ENCODE measurements around the gene ISM1.

Gene ISM1

DNA sequence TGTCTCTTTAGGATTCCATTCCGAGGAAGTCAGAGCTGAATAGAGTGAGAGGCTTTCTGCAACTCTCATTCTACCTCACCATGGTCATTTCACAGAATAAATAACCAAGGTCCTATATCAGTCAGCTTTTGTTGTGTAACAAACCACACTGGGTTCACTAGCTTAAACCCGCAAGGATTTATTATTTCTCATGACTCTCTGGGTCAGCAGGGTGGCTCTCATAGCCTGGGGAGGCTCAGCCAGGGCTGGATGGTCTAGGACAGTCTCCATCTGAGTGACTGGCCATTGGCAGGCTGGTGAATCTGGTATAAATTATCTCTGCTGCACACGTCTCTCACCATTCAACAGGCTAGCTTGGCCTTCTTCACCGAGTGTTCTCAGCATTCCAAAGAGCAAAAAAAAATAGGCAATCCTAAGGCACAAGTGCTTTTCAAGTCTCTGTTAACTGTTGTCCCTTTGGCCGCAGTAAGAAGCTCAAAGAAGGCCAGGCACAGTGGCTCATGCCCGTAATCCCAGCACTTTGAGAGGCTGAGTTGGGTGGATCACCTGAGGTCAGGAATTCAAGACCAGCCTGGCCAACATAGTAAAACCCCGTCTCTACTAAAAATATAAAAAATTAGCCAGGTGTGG, 39.7 kb downstream of the ISM1 start:
- Mint-ChIP-seq H3K9me3 (no peaks in the 10 kb centered on the region), H3K27me3 (no peaks in the 10 kb centered on the region), H3K4me3 (no peak overlapping the region), H3K4me1 (ENCODE audit: low read depth) (peaks cover 15% of the 10 kb centered on the region), H3K36me3 (ENCODE audit: low read depth) (no peaks in the 10 kb centered on the region), H3K27ac (no peak overlapping the region)
- no peak for DNase-seq

DNA sequence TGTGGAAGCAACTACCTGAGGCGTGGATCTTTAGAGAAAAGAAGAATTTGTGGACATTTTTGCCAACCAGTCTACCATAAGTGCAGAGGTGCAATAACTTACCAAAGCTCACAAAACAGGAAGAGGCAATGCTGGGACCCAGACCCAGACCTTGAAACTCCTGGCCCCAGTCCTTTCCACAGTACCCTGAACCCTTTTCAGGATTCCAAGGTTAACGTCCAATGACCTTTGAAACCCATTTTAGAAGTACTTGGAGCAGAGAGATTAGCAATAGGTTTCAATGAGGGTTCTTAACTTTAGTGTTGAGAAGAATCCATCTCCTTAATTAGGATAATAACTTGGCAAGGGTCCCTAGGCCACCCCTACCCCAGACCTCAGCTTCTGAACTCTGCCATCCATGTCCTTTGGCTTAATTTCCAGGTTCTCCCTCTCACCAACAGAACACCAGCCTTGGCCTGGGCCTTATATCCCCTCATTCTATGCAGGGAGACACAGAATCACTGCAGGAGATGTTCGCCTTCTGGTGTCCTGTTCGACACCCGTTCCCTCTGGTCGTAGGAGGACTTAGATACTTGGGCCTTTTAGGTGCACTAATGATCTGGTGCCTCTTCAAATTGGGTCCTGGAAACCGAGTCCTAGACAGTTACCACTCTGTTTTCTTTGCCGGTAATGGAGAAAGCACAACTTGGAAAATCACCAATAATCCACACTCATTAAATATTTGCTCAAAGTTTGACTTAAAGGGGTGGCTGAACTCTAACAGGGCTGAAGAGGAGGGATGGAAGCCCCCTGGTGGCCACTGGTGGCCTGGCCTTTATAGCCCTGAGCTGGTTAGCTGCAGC, 40.6 kb downstream of the ISM1 start:
- Mint-ChIP-seq H3K4me1 (ENCODE audit: low read depth) (peaks cover 12% of the 10 kb centered on the region), H3K27me3 (no peaks in the 10 kb centered on the region), H3K27ac (no peak overlapping the region), H3K4me3 (no peak overlapping the region), H3K36me3 (ENCODE audit: low read depth) (no peaks in the 10 kb centered on the region), H3K9me3 (no peaks in the 10 kb centered on the region)
- DNase-seq: peak; percentile 75

DNA sequence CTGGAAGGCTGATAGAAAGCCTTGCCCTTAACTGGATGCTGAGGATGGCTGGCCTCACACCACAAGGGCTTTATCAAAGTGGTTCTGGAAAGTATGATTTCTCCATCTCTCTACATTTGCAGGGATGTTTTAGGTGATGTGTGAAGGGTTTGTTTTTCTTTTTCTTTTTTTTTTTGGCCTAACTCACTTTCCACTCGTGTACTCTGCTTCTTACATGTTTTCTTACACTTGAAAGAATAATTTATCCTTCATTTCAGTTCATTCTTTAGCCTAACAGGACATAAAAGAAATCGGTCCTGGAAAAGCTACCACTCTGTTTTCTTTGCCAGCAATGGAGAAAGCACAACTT, 41.2 kb downstream of the ISM1 start:
- no peak for DNase-seq
- peaks cover 9% of the 10 kb centered on the region for H3K4me1 Mint-ChIP-seq (ENCODE audit: low read depth)
- no peak overlapping the region for H3K27ac Mint-ChIP-seq
- H3K36me3 Mint-ChIP-seq (ENCODE audit: low read depth): no peaks in the 10 kb centered on the region
- no peaks in the 10 kb centered on the region for H3K27me3 Mint-ChIP-seq
- no peak overlapping the region for H3K4me3 Mint-ChIP-seq
- no peaks in the 10 kb centered on the region for H3K9me3 Mint-ChIP-seq

DNA sequence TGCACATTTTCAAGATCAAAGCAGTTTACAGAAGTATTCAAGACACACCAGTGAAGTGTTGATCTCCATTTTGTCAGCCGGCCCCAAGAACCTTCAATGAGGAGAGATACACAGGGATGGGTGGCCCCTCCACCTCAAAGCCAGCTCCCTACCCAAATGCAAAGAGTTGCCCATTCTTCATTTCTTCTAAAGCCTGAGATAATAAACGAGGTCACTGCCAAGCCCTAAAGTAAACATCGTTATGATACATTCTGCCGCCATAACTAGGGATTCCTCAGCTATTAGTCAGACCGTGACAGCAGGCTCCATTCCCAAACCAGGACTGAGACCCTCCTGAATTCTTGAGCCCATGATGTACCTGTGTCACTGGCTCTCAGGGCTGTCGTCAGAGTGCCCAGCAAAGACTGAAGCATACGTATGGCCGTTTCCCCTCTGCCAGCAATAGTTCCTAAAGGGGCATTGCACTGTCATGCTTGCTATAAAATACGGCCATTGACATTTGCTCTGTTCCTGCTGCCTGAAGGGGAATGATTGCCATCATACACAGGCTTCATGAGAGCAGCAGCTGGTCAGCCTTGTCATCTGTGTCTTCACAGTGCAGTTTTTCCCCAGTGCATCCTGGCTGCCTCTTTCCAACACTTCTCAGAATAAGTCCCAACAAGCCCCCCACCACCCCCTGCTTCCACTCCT, 41.7 kb downstream of the ISM1 start:
- H3K9me3 Mint-ChIP-seq: no peaks in the 10 kb centered on the region

DNA sequence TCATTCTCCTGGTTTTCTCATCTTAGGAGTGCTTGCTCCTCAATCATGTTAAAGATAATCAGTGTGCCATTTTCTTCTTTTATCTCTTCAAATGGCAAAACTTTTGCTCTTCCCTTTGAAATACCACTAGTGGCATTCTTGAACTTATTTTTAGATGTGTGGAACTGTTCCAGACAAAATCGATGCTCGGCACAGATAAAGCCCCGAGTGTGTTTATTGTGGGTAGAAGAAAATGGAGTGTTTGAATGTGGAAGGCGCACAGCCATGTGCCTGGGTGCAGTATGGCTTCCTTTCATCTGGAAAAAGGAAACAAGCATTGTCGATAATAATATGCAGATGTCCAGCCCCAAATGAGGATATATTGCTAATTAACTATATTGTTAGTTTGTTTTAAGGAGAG, 42.4 kb downstream of the ISM1 start:
- H3K4me3 Mint-ChIP-seq: no peak overlapping the region
- H3K9me3 Mint-ChIP-seq: no peaks in the 10 kb centered on the region
- H3K36me3 Mint-ChIP-seq (ENCODE audit: low read depth): no peaks in the 10 kb centered on the region
- no peaks in the 10 kb centered on the region for H3K27me3 Mint-ChIP-seq
- H3K27ac Mint-ChIP-seq: no peak overlapping the region
- no peak for DNase-seq
- H3K4me1 Mint-ChIP-seq (ENCODE audit: low read depth): peaks cover 7% of the 10 kb centered on the region

More for the DNA sequence above, 41.7 kb downstream of the ISM1 start:
- DNase-seq: no peak
- Mint-ChIP-seq H3K4me3 (no peak overlapping the region), H3K27ac (no peak overlapping the region), H3K36me3 (ENCODE audit: low read depth) (no peaks in the 10 kb centered on the region), H3K27me3 (no peaks in the 10 kb centered on the region), H3K4me1 (ENCODE audit: low read depth) (peaks cover 9% of the 10 kb centered on the region)

DNA sequence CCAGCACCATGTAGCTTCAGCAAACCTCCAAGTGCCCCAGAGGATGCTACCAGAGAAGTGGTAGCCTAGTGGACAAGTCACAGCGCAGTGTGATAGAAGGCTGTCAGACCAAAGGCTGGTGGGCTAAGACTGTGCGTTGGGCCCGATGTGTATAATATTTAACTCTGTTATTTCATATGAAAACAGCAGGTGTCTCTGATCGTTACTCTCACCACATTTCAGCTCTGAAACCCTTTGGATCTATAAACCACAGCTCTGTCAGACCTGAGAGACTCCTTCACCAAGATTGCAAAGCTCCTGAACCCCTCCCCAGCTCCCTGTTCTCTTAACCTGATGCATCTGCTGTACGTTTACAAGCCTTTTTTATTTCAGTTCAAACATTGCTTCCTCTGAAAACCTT, 43.8 kb downstream of the ISM1 start:
- no peaks in the 10 kb centered on the region for H3K36me3 Mint-ChIP-seq (ENCODE audit: low read depth)
- H3K27ac Mint-ChIP-seq: no peak overlapping the region
- H3K9me3 Mint-ChIP-seq: no peaks in the 10 kb centered on the region
- peaks cover 7% of the 10 kb centered on the region for H3K4me1 Mint-ChIP-seq (ENCODE audit: low read depth)
- H3K27me3 Mint-ChIP-seq: no peaks in the 10 kb centered on the region
- H3K4me3 Mint-ChIP-seq: no peak overlapping the region
- DNase-seq: no peak

DNA sequence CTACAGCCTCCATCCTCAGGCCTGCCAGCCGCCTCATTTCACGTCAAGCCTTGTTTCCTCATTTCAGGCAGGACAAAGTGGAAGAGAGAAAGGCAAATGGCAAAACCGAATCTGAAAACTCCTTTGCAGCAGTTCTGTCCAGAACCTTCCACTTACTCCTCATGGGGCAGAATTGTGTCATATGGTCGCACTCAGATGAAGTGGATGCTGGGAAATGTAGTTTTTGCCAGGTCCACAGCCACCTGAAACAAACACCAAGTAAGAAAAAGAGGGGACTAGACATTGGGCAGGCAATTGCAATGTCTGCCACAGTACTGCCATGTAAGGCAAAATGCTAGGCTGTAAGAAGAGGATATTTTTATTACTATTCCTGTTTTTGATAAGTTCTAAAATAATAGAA, 44.9 kb downstream of the ISM1 start:
- no peaks in the 10 kb centered on the region for H3K27me3 Mint-ChIP-seq
- H3K36me3 Mint-ChIP-seq (ENCODE audit: low read depth): peaks cover under 1% of the 10 kb centered on the region
- H3K4me3 Mint-ChIP-seq: no peak overlapping the region
- no peak for DNase-seq
- H3K4me1 Mint-ChIP-seq (ENCODE audit: low read depth): peaks cover 7% of the 10 kb centered on the region
- no peaks in the 10 kb centered on the region for H3K9me3 Mint-ChIP-seq
- H3K27ac Mint-ChIP-seq: no peak overlapping the region

DNA sequence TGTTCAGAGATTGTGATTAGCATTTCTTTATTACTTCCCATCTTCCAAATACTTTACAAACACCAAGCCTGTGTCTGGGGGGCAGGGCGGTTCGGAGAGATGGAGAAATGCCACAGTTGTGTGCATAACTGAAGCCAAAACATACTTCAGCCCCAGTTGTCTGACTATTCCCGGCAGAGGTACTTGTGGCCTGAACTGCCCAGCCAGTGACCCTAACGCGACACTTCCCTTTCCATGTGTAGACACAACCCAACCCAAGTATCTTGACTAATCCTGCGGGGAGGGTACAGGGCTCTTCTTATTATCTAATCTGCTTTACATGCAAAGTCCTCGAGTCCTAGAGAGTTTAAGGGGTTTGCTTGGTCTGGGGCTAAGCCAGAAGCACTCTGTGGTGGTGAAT, 46.2 kb downstream of the ISM1 start:
- peaks cover 5% of the 10 kb centered on the region for H3K4me1 Mint-ChIP-seq (ENCODE audit: low read depth)
- peaks cover 6% of the 10 kb centered on the region for H3K36me3 Mint-ChIP-seq (ENCODE audit: low read depth)
- no peaks in the 10 kb centered on the region for H3K27me3 Mint-ChIP-seq
- no peak overlapping the region for H3K27ac Mint-ChIP-seq
- DNase-seq: no peak
- no peak overlapping the region for H3K4me3 Mint-ChIP-seq
- H3K9me3 Mint-ChIP-seq: no peaks in the 10 kb centered on the region

DNA sequence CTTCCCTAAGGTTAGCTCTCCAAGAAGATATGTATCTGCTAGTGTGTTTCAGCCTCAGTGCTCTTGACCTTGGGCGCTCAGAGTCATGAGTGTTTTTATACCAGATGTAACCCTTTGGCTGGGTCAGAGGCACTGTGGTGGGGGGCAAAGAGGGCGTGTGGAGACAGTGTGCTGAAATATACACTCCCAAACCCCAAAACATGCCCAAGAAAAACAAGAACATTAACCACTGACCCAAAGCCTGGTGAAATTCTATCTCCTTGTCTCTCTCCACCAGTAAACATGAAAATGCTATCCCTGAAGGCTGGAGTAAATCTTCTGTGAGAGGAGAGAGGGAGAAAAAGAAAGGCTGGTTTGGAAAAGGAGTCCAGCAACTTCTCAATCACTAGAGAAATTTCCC, 47.9 kb downstream of the ISM1 start:
- no peak overlapping the region for H3K27ac Mint-ChIP-seq
- peaks cover 1% of the 10 kb centered on the region for H3K4me1 Mint-ChIP-seq (ENCODE audit: low read depth)
- H3K9me3 Mint-ChIP-seq: no peaks in the 10 kb centered on the region
- no peak overlapping the region for H3K4me3 Mint-ChIP-seq
- no peaks in the 10 kb centered on the region for H3K27me3 Mint-ChIP-seq
- no peak for DNase-seq
- peaks cover 7% of the 10 kb centered on the region for H3K36me3 Mint-ChIP-seq (ENCODE audit: low read depth)

DNA sequence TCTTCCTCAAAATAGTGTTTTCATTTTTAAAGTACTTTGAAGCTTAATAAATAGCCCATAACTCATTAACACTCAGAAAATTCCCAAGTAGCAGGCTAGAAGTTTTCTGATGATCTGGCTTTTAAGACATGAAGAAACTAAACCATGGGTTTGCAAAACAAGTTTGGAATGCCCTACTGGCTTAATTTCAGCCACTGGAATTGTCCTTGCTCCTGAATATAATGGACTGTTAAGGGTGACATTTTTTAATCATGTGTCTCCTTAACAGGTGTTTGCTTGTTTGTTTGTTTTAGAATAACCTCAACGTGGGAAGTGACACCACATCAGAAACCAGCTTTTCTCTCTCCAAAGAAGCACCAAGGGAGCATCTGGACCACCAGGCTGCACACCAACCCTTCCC, 49.1 kb downstream of the ISM1 start:
- DNase-seq: no peak
- Mint-ChIP-seq H3K27ac (no peak overlapping the region), H3K4me1 (ENCODE audit: low read depth) (no peaks in the 10 kb centered on the region), H3K36me3 (ENCODE audit: low read depth) (peaks cover 7% of the 10 kb centered on the region), H3K9me3 (no peaks in the 10 kb centered on the region), H3K27me3 (no peaks in the 10 kb centered on the region), H3K4me3 (no peak overlapping the region)

DNA sequence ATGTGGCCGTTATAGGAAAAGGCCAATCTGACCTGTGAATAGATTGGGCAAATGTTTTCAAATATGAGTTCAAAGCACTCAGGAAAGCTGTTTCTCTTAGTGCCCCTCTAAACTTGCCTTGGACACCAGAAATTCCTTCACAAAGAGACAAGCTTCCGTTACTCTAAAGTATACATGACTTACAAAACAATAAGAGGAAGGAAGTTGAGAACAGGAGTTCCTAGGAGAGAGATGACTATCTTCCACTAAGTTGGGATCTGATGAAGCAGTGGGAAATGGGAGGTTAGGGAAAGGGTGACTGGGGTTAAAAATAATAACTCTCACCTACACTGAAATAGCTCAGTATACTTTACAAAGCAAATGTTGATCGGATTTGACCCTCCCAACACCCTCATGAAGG, 50.0 kb downstream of the ISM1 start:
- no peak for DNase-seq
- no peak overlapping the region for H3K4me3 Mint-ChIP-seq
- peaks cover 3% of the 10 kb centered on the region for H3K27me3 Mint-ChIP-seq
- no peaks in the 10 kb centered on the region for H3K9me3 Mint-ChIP-seq
- H3K36me3 Mint-ChIP-seq (ENCODE audit: low read depth): peaks cover 7% of the 10 kb centered on the region
- H3K4me1 Mint-ChIP-seq (ENCODE audit: low read depth): no peaks in the 10 kb centered on the region
- no peak overlapping the region for H3K27ac Mint-ChIP-seq

DNA sequence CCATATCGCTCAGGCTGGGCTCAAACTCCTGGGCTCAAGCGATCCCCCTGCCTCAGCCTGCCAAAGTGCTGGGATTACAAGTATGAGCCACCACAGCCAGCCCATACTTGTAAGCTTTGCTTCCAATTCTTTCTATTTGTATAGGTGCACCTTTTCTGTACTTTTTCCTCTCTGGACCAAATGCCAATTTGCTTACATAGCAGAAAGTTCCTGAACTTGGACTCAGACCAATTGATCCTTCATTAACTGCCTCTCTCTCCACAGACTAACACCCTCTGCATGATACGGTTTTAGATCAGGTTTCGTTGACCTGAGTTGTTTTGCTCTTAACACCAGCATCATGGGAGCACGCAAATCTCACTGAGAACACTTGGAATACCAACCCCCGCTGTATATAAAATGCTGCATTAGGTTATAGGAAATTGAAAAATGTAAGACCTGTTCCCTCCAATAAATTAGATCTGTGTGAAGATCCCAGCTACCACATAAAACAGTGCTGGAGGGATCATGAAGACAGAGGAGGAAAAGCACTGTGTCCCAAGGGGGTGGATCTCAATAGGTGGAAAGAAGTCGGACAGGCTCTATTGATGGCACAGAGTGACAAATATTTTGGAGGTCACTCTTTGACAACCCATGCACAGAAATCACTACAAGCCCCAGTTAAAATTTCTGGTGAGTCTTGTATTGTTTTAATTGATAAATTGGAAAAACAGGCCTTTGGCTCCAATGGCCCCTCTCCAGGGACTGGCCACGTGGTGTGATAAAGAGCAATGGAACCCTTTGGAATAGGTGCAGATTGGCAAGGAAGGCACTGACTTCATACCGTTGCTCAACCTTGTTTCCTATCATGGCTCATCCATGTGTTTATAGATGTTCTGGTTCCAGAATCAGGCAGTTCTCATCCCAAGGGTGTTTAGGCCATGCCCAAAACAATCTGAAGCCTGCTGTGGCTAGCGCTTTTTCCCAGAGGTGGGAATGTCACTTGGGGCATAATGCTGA, 51.2 kb downstream of the ISM1 start:
- H3K27ac Mint-ChIP-seq: no peak overlapping the region
- no peaks in the 10 kb centered on the region for H3K9me3 Mint-ChIP-seq
- no peak overlapping the region for H3K4me3 Mint-ChIP-seq
- no peaks in the 10 kb centered on the region for H3K4me1 Mint-ChIP-seq (ENCODE audit: low read depth)
- peaks cover 7% of the 10 kb centered on the region for H3K36me3 Mint-ChIP-seq (ENCODE audit: low read depth)
- no peak for DNase-seq
- H3K27me3 Mint-ChIP-seq: peaks cover 3% of the 10 kb centered on the region

DNA sequence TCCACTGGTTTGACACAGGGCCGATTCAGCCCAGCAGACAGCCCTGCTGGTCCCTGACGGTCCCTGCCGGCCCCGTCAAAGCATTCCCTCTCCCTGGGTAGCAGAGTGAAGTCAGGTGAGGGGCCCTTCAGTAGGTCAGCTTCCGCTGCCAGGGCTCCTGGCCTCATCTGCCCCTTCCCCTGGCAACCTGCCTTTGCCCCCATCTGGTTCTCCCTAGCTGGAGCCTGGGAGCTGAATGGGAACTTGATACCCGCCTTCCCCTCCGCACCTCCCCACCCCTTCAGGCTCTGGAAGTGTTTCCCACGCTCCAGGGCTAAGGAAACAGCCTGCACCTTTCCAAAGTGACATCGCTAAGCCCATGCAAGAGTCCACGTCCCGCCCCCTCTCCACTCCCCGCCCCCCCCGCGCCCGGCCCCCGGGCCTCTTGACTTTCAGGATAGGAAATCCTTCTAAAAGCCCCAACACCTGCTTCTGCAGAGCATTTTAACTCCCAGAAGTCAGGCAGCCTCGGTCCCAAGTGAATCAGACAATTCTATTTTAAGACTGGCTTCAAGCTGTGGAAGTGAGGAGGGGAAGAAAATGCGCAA, 53.3 kb downstream of the ISM1 start:
- no peak for DNase-seq
- Mint-ChIP-seq H3K36me3 (ENCODE audit: low read depth) (peaks cover 7% of the 10 kb centered on the region), H3K4me1 (ENCODE audit: low read depth) (no peaks in the 10 kb centered on the region), H3K9me3 (no peaks in the 10 kb centered on the region), H3K27me3 (peaks cover 3% of the 10 kb centered on the region), H3K27ac (no peak overlapping the region), H3K4me3 (no peak overlapping the region)

DNA sequence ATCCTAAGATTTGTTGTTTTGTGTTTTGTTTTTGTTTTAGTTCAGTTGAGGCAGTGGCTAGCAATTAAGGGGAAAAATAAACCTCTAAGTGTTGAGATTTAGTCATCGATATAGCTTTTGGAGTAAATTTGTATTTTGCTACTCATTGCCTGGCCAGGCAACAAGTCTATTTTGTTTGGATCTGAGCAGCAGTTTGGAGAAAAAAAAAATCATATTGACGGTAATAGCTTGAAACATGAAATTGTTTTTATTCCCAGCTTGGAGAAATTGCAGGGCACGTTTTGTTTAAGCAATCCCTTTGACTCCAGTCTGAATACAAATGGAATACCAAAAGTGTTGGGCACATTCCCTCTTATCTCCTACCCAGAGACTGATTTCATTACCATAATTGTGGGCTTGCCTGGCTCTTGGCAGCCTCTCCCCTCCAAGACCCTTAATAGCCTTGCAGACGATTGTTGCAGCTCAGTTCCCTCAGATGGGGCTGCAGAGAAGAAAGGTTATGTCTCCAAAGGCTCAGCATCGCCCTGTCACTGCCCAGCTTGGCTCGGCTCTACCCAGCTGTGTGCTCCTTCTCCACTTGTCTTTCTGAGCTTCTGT, 56.0 kb downstream of the ISM1 start:
- Mint-ChIP-seq H3K4me1 (ENCODE audit: low read depth) (no peaks in the 10 kb centered on the region), H3K27me3 (peaks cover 3% of the 10 kb centered on the region), H3K4me3 (no peak overlapping the region), H3K27ac (no peak overlapping the region), H3K9me3 (no peaks in the 10 kb centered on the region), H3K36me3 (ENCODE audit: low read depth) (peaks cover 3% of the 10 kb centered on the region)
- DNase-seq: no peak

Data from activated T-cell treated with anti-CD3 and anti-CD28 coated beads, Interleukin-2, amount 50 U/mL, for 24 hours (primary cell).